GM04504 (cell line): Measurements from ENCODE around the gene STARD9.
"Not testable (repeated sequence)": the region's sequence is repeated elsewhere in the genome, so short reads cannot be mapped to it uniquely, and the experiment has no call there.

ENCODE experiments used
- DNase-seq: peaks from one replicate; pipeline ENCODE4 v3.0.0-alpha.2; 2012; ENCODE audit warnings: low read depth

Gene STARD9

GRCh38 chr15:42575188-42576039 lies at the start of gene STARD9:
Gene STARD9 (plus strand): TSS chr15:42575606. CDS start chr15:42575716, 110 bp downstream.
- DNase-seq = peak; percentile 97

GRCh38 chr15:42528970-42529369 lies 46.4 kb upstream of the STARD9 start:
- DNase-seq = no peak

- DNase-seq = no peak
These were observed 42.2 kb upstream of the STARD9 start for GRCh38 chr15:42533246-42533645.

GRCh38 chr15:42544853-42545629 lies 30.4 kb upstream of the STARD9 start:
- DNase-seq = no peak

GRCh38 chr15:42547918-42548248 lies 27.5 kb upstream of the STARD9 start:
- peak; percentile 18 for DNase-seq

- DNase-seq = peak; percentile 63
These were observed 27.0 kb upstream of the STARD9 start, which contains the start of the genes HAUS2 and LRRC57 for GRCh38 chr15:42548249-42549031. Gene HAUS2 (plus strand): TSS chr15:42548838. CDS start chr15:42548873, 35 bp downstream. Gene LRRC57 (minus strand): TSS chr15:42548793. CDS start chr15:42548434, 359 bp downstream.

GRCh38 chr15:42549032-42549491 lies 26.3 kb upstream of the STARD9 start:
- DNase-seq = peak; percentile 3

- no peak for DNase-seq
These were observed 25.5 kb upstream of the STARD9 start for GRCh38 chr15:42549741-42550392.

- no peak for DNase-seq
These were observed 21.9 kb upstream of the STARD9 start for GRCh38 chr15:42553554-42553953.

GRCh38 chr15:42556550-42557207 lies 18.7 kb upstream of the STARD9 start:
- DNase-seq = not testable (repeated sequence)

GRCh38 chr15:42558739-42559138 lies 16.7 kb upstream of the STARD9 start:
- no peak for DNase-seq

- DNase-seq = no peak
These were observed 711 bp downstream of the STARD9 start for GRCh38 chr15:42576040-42576594.

- no peak for DNase-seq
These were observed 1.4 kb downstream of the STARD9 start for GRCh38 chr15:42576776-42577175.

GRCh38 chr15:42577514-42578031 lies 2.2 kb downstream of the STARD9 start:
- DNase-seq = peak; percentile 49

GRCh38 chr15:42578984-42579537 lies 3.7 kb downstream of the STARD9 start:
- DNase-seq = no peak

- peak; percentile 44 for DNase-seq
These were observed 5.9 kb downstream of the STARD9 start for GRCh38 chr15:42581272-42581730.

- DNase-seq = no peak
These were observed 7.4 kb downstream of the STARD9 start for GRCh38 chr15:42582569-42583375.

GRCh38 chr15:42584031-42584765 lies 8.8 kb downstream of the STARD9 start:
- no peak for DNase-seq
